Activated CD4-positive, alpha-beta T cell treated with anti-CD3 and anti-CD28 coated beads for 48 hours (primary cell): Measurements from ENCODE around the gene LONRF3.
"Not testable (repeated sequence)": the region's sequence is repeated elsewhere in the genome, so short reads cannot be mapped to it uniquely, and the experiment has no call there.

Experiments used
- DNase-seq: peaks from one replicate; pipeline ENCODE4 v3.0.0-alpha.2; 2020

Gene LONRF3

GRCh38 chrX:118989886-118990285 lies 15.5 kb downstream of the LONRF3 start:
- DNase-seq, result no peak

DNA sequence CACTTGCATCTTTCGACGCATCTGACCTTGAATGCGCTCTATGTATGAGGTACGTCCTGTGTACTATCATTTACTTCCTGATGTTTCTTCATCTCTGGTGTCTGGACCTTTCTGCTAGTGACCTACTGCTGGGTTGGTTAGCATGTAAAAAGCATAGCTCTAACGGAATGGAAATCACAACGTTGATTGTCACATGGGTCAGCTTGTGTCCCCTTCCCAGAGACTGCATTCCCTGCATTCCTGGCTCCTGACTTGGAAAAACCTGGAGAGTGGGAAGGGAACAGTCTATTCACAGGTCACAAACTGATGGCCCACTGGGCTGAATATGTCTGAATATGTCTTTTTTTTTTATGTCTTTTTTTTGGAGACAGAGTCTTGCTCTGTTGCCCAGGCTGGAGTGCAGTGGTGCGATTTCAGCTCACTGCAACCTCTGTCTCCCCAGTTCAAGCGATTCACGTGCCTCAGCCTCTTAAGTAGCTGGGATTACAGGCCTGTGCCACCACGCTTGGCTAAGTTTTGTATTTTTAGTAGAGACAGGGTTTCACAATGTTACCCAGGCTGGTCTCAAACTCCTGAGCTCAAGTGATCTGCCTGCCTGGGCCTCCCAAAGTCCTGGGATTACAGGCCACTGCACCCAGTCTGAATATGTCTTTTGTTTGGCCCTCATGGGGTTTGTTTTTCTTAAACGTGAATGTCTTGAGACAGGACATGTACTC lies 16.3 kb downstream of the LONRF3 start:
- DNase-seq, result no peak

- DNase-seq, result not testable (repeated sequence)
Measured at GRCh38 chrX:118992441-118993121, 18.2 kb downstream of the LONRF3 start.

DNA sequence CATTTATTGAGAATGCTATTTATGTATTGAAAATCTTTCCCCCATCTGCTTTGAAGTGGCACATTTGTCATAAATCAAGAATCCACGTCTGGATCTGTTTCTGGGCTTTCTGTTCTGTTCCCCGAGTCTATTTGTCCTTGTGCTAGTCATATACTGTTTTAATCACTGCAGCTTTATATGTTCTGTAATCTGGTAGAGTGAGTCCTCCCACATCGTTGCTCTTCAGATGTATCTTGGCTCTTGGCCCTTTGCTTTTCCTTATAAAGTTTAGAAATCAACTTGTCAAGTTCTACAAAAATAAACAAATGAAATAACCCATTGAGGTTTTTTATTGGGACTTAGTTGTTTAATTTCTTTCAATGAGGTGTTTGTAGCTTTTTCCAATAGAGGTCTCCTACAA lies 29.0 kb downstream of the LONRF3 start:
- no peak for DNase-seq

DNA sequence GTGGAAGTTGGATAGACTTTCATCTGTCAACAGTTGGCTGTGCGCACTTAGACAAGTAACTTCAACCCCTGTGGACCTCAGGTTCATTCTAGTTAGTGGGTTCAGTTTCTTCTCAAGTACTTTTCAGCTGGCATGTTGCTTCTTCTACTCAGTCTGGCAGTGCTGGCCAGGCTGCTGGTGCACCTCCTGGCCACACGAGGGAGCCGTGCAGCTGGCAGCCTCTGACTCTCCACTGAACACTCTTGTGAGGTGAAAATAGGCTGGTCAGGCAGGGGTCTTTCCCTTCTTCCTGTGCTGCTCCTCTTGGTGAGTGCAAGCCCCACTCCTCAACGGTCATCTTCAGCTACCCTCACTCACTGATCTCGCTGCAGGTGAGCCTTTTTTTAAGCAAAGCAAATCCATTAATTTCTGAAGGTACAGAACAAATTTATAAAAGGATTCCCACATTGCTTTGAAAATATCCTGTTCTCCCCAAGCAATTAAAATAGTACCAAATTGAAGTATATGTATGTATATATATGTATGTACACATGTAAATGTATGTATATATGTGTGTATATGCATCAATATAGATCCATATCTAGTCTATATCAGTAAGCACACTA lies 30.6 kb downstream of the LONRF3 start:
- DNase-seq, result peak; percentile 55

- no peak for DNase-seq
Measured at GRCh38 chrX:119007189-119007770, 32.9 kb downstream of the LONRF3 start.

DNA sequence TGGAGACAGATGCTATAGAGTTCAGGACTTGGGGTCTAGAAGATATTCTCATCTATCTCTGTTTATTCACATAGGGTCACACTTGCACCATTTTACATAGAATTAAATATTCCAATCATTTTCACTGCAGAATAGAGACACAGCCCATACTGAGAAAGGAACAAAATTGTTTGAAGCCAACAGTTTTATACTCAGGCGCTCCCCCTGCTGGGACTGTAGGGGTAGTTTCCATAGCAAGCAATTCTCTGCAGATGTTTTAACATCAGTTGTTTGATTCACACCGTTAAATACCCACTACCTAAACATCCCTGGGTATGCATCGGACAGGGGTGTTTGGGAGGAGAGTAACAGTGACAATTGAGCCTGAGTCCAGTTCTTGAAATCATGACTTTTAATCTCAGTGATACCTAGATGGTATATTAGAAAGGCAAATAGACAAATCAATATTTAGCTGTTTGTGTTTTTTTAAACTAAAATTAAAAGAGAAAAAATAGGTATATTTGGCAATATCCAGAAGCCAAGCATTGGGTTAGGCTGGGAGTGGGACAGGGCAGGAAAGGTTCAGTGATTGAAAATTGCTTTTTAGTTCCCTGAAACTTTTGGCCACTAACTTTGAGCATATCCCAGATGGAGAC lies 33.8 kb downstream of the LONRF3 start:
- DNase-seq, result peak; percentile 45

GRCh38 chrX:119009071-119009470 lies 34.7 kb downstream of the LONRF3 start:
- DNase-seq, result no peak

DNA sequence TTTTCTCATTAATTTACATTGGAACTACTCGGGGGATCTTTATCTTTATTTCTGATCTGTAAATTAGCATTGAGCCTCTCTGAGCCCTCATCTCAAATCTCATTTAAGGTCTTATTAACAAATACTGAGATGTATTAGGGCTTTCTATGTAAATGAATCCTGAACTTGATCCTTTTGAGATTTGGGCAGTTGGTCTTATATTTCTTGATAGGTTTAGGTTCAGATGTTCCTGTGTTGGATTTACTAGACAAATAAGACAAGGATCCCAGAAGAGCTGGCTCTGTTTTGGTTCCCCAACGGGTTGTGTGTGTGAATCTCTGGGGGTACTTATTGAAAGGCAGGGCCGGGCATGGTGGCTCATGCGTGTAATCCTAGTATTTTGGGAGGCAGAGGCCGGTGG lies 36.1 kb downstream of the LONRF3 start:
- no peak for DNase-seq

DNA sequence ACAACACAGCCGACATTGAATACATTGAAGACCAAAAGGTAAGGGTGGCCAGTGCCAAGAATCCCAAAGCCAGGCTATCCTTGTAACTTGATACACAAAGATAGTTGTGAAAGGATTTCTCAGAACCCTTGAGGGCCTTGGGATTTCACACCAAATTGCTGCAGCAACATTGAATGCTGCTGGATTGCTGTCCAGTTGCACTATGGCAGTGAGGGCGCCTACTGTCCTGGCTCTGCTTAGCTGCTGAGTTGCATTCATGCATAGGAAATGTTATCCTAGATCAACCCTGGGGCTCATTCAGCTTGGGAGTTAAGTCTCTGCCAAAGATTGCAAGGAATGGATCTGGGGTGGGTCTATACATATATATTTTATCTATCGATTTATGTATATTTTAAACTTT lies 38.7 kb downstream of the LONRF3 start:
- DNase-seq, result no peak

- peak; percentile 69 for DNase-seq
Measured at GRCh38 chrX:119015407-119016237, 41.2 kb downstream of the LONRF3 start.

DNA sequence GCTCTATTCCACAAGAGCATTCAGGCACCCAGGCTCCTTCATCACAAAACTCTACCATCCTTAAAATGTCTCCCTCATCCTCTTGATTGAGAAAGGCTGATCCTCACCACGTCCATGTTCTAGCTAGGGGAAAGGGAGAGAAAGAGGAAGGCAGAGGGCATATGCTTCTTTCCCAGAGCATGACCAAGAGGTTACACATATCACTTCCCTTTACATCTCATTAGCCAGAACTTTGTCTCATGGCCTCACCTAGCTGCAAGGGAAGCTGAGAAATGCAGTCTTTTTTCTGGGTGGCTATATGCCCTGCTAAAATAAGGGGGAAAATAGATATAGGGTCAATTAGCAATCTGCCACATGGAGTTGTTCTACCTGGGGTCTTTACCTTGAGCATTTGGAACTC lies 42.7 kb downstream of the LONRF3 start:
- DNase-seq, result no peak

- DNase-seq, result no peak
Measured at GRCh38 chrX:119025900-119026299, 51.5 kb downstream of the LONRF3 start.

DNA sequence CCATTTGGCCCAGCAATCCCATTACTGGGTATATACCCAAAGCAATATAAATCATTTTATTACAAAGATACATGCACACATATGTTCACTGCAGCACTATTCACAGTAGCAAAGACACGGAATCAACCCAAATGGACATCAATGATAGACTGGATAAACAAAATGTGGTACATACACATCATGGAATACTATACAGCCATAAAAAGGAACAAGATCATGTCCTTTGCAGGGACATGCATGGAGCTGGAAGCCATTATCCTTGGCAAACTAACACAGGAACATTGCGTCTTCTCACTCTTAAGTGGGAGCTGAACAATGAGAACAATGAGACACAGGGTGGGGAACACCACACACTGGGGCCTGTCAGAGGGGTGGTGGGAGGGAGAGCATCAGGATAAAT lies 51.9 kb downstream of the LONRF3 start:
- DNase-seq, result not testable (repeated sequence)

DNA sequence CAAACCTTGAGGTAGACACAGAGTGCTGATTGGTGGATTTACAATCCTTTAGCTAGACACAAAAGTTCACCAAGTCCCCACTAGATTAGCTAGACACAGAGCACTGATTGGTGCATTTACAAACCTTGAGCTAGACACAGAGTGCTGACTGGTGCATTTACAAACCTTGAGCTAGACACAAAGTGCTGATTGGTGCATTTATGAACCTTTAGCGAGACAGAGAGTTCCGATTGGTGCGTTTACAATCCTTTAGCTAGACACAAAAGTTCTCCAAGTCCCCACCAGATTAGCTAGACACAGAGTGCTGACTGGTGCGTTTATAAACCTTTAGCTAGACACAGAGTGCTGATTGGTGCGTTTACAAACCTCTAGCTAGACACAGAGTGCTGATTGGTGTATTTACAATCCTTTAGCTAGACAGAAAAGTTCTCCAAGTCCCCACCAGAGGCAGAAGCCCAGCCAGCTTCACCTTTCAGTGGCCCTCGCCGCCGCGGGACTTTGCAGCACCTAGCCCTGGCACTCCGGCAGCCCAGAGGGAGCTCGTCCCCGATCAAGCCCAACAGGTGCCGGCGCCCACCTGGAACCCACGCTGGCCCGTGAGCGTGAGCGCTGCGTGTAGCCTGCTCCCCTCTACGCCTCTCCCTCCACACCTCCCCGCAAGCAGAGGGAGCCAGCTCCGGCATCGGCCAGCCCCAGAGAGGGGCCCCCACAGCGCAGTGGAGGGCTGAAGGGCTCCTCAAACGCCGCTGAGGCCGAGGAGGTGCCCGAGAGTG lies 53.7 kb downstream of the LONRF3 start:
- not testable (repeated sequence) for DNase-seq

DNA sequence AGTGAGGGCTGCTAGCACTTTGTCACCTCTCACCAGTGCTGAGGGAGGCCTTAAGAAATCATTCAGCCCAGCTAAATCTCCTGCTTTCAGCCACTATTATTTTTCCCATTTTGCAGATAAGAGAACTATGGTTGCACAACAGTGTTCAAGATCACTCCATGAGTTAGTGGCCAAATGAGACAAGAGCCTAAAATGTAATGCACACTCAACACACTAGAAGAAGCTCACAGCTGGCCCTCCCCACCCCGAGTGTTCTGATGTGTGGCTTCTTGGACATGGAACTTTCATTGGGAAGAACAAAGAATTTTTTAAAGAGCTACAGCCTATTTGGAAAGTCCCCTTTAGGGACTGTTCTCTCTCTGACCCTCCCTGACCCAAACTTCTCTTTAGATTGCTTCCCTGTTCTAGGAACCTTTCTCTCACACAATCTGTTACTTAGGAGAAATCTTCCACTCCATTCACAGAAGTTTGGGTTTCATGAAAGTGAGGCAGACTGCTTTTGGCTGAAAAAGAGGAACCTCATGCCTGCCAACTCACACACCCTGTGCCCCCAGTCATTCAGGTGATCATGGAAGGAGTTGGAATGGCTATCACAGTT lies 54.4 kb downstream of the LONRF3 start:
- DNase-seq, result no peak

DNA sequence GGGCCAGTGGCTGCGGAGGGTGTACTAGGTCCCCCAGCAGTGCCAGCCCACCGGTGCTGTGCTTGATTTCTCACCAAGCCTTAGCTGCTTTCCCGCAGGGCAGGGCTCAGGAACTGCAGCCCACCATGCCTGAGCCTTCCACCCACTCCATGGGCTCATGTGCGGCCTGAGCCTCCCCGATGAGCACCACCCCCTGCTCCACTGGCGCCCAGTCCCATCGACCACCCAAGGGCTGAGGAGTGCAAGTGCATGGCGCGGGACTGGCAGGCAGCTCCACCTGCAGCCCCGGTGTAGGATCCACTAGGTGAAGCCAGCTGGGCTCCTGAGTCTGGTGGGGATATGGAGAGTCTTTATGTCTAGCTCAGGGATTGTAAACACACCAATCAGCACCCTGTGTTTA lies 55.2 kb downstream of the LONRF3 start:
- DNase-seq, result not testable (repeated sequence)

DNA sequence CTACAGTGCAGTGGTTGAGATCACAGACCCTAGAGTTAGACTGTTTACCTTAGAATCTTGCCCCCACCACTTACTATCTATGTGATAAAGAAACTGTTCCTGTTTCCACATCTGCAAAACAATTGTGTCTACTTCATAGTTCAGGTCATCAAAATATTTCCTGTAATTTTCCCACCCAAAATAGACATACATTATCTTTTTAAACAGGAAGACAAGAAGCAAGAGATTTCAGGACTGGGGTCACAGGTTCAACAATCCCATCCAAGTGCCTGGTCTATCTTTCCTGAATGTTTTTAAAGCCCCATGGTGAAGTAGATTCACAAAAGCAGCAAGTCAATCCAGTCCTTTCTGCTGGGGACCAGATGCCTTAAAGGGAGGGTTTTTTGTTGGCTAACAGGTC lies 56.6 kb downstream of the LONRF3 start:
- DNase-seq, result no peak

DNA sequence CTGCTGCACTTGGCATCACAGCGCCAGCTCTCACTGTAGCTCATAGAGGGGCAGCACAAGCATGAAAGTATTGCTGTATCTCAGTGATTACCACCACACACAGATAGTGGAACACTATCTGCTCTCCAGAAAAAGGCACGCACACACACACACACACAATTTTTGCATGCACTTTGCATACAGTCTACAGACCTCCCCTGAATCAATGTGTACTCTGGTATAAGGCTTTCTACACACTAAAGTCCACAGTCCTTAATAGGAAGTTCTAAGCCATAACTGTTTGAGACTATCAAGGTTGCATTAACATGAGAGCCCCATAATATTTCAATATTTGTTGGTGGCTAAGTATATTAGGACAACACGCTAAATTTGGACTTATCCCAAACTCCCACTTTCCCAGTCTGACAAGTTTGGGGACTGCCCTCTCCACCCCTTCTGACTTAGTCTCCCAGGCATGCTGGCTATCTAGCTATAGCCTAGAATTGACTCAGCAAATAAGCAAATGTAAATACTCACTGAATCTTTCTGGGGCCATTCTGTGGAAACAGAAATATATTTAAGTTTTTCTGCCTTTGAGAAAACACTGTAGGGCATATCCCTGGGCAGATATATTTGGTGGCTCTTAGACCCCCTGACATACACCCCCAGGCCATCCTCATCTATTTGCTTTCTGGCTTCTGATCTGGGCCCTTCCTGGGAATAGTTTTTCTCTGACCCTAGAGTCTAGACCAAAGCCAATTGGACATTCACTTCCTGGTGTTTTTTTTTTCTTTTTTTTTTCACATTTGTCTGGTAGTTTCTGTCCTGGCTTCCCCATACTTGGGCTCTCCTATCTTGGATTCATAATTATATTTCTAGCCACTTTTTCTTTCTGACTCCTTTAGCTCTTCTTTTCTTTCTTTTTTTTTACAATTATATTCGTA lies 62.0 kb downstream of the LONRF3 start:
- no peak for DNase-seq

- no peak for DNase-seq
Measured at GRCh38 chrX:119040432-119040831, 66.0 kb downstream of the LONRF3 start.
